H1 (cell line): Measurements from ENCODE around the gene SLC44A5. TPM values are rescaled to one million over a fixed set of nuclear protein-coding genes. Genes with fewer than 3 reads are reported as not detected.

Experiments used
- BRCA1 ChIP-seq: IDR thresholded peaks from 2 replicates; pipeline ENCODE4 v1.6.1; 2012; ENCODE audit warnings: low read depth, low read length, improper control_type of control experiment
- E2F6 ChIP-seq: IDR thresholded peaks from 2 replicates; pipeline ENCODE4 v1.6.1; 2012; ENCODE audit warnings: inconsistent platforms
- KDM5A ChIP-seq: fragments of 200-600 bp; IDR thresholded peaks from 2 replicates; pipeline ENCODE4 v1.7.1; 2012; ENCODE audit warnings: mild to moderate bottlenecking, low read length, inconsistent platforms, mixed read lengths
- RXRA ChIP-seq: IDR thresholded peaks from 2 replicates; pipeline ENCODE4 v1.6.1; 2011; ENCODE audit warnings: low read depth, mild to moderate bottlenecking, low read length, moderate library complexity; ENCODE audit not compliant: insufficient read depth
- SP1 ChIP-seq: IDR thresholded peaks from 2 replicates; pipeline ENCODE4 v1.6.1; 2011; ENCODE audit warnings: low read depth, low read length
- SP2 ChIP-seq: IDR thresholded peaks from 2 replicates; pipeline ENCODE4 v1.6.1; 2012; ENCODE audit warnings: mild to moderate bottlenecking, low read length, inconsistent platforms
- SP4 ChIP-seq: IDR thresholded peaks from 2 replicates; pipeline ENCODE4 v1.6.1; 2012; ENCODE audit warnings: low read length, inconsistent platforms
- TAF1 ChIP-seq: IDR thresholded peaks from 2 replicates; pipeline ENCODE4 v1.6.1; 2011; ENCODE audit warnings: mild to moderate bottlenecking, low read depth, low read length
- polyA plus RNA-seq, 7 experiments: library from polyadenylated mRNA; depleted of rRNA in 3 of 7; stranded (reverse) in 5 of 7; unstranded in 2 of 7; fragments of >200 nt in 5 of 7; fragments of 200-250 nt in 2 of 7; gene quantifications; 1 replicate in 5 of 7; 2 replicates in 1 of 7; 4 replicates in 1 of 7; pipeline versions ENCODE4 v1.2.1 to v1.2.3, GENCODE V29; 2011 to 2013; ENCODE audit warnings: missing spikeins in 2 of 7, mixed read lengths in 2 of 7
- total RNA-seq: library from RNA; stranded (reverse); fragmentation: NEBNext Ultra II Directional; extraction: Animal tissue kit (Norgen Biotek cat#: 25700); gene quantifications from 2 replicates; pipeline ENCODE4 v1.2.1, GENCODE V29; 2021

SLC44A5 gene
- total and polyA plus RNA-seq, 2 of the 8 experiments (the other 6 are each of a cell fraction or from before 2014, with no cell fraction given): 1.8 to 3.3 TPM

- TF ChIP-seq RXRA (no peak), KDM5A (no peak), TAF1 (no peak), SP1 (no peak), SP4 (no peak), E2F6 (no peak), SP2 (no peak), BRCA1 (no peak)
Observed at GRCh38 chr1:75327395-75327794, 283.5 kb downstream of the SLC44A5 start (continued).
